Right kidney (tissue), 1 donor: ENCODE measurements around the gene PHF24.

ENCODE experiments used
- DNase-seq: peaks from one replicate; pipeline ENCODE4 v3.0.0-alpha.2; 2016

Gene PHF24

DNA sequence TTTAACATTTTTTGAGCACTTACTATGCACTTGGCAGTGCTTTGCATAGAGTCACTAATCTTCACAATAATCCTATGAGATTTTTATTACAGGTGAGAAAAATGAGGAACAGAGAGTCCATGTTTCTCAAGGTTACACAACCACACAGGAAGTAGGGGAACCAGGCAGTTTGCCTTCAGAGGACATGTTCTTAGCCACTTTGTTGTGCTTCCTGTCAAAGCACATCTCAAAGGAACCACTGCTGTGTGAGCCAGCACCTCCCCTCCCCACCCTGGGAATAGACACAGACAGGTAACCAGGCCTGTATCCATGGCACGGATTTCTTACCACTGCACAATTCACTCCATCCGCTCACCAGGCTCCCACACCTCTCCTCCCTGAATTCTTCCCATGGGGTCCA is 25.1 kb downstream of the PHF24 start:
- DNase-seq = no peak

- DNase-seq = no peak
These were observed 26.0 kb downstream of the PHF24 start for GRCh38 chr9:34984049-34984448.

DNA sequence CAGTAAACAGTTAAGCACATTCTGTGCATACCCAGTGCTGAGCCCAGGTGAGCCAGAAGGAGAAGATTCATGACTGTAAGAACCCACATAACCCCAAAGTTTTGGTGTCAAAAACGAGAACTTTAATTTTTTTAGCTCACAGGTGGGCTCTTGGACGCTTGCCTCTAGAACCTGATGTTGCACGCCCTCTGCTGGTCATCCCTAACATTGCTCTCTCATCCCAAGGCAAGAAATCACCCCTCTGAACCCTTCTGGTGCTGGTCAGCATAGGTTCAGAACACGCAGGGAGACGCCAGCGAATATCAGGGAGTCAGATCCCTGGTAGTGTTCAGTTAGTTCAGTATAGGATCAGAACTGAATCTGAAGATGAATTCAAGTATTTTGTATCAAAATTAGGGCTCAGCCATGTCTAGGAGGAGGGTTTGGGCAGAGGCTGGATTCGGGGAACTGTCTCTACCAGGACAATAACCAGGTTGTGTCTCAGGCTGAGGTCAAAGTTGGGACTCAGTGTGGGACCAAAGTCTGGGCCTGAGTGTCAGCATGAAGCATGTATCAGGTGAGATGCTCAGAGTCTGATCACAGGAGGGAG is 27.3 kb downstream of the PHF24 start:
- DNase-seq = no peak

DNA sequence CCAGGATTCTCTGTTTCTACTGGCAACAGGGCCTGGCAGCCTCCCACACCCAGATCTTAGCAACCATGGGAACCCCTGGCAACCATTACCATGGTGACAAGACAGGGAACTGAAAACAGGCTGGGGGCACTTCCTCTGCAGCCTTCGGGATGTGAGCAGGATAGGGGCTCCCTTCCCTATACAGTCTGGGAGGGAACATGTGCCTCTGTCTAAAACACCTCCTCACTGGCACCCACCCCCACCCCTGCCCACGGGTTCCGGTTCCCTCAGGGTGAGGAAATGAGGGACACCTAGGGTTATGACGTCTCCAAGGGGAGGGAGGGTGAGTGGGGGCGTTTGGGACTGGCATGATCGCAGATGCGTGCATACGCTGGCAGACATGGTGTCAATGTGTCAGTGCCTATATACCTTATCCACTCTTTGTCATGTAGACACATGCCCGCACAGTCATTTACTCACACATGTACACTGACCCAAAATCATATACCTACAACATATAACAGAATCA is 28.5 kb downstream of the PHF24 start:
- no peak for DNase-seq

DNA sequence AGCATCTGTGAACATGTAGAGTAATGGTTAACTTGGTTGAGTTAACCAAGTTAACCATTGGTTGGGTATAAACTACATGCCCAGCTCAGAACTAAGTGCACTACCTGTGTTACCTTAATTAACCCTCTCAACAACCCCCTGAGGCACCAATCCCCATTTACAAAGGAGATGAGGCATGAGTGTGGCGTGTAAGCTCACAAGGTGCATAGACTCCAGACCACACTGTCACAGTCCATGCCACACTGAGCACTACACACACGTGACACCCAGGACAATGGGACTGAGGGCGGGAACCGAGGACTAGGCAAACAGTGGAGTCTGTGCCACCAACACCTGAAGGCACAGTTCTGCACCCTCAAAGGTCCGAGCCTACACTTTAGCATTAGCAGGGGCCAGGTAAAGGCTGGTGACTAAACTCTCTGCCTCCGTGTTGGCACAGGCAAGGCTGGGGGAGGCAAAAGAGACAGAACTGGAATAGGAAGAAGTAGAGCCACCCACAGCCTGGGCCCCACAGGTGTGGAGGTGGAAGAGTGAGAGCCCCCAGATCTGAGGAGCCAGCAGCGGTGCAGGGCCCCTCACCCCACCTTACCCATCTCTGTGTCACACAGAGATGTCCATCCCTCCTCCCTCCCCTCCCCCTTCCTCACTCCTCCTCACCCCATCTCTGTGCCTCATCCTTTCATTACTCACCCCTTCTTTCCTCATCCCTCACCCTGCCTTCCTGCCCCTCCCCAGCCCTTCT is 29.2 kb downstream of the PHF24 start:
- no peak for DNase-seq

DNA sequence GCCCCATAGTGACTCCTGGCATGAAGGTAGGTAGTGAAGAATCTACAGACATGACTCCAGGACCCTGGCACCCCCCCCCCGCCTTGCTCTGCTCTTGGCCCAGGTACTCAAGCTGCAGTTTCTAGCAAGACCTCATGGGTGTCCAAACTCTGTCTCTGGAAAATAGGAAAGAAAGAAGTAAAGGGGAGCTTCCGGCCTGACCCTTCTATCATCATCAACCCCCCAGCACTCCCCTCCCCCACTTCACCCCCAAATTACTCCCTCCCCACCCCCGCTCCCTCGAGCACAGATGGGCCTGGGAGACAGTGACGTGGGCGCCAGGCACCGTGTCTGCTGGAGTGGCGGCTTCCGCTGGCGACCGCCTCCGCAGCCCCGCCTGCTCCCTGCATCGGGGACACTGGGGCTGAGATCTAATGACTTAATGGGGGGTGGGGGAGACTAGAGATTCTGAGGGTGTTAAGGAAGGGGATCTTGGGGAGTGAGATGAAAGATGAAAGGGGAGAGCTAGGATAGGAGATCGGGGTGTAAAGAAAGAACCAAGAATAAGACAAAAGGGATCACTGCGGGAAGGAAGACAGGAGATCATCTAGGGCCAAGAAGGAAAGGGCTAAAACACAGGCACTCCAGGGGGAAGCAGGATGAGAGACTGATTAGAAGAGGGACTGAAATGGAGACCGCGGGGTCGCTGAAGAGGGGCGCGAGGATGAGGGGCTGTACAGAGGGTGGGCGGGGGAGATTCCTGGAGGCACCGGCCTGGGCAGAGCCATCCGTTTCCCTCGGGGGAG is 30.3 kb downstream of the PHF24 start:
- DNase-seq = no peak

GRCh38 chr9:34989003-34989945 is 31.2 kb downstream of the PHF24 start, which contains the start of gene DNAJB5:
Gene DNAJB5 (plus strand): TSS chr9:34989745. CDS start chr9:34990631, 886 bp downstream.
- peak; percentile 96 for DNase-seq

GRCh38 chr9:34989946-34990635 is 32.0 kb downstream of the PHF24 start:
- peak; percentile 70 for DNase-seq

DNA sequence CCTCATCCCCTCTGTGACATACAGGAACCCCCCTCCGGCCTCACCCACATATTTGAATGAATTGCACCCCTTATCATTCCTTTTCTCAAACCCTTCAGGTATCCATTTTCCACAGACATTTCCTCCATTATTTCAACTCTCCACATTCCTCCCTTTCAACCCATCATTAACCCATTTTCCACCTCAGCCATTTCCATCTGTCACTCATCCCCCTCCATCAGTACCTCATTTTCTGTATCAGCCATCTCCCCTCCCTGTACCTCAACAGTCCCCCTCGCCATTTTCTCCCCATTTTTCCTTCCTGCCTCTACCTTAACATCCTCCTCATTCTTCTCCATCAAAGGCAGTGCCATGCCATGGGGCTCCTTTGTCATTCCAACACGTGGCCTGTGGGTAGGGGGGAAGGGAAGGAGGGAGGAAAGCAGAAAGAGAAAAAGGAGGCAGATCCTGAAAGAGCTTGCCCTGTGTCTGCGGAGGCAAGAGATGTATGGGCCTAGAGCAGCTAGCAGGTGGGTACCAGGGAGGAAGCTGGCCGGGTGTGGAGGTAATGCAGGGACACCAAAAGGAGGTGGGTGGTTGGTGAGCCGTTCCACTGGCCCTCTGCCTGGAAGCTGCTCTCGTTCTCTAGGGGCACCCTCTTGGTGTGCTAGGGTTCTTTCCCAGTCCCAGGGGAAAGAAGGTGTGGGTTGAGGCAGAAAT is 33.0 kb downstream of the PHF24 start:
- no peak for DNase-seq

DNA sequence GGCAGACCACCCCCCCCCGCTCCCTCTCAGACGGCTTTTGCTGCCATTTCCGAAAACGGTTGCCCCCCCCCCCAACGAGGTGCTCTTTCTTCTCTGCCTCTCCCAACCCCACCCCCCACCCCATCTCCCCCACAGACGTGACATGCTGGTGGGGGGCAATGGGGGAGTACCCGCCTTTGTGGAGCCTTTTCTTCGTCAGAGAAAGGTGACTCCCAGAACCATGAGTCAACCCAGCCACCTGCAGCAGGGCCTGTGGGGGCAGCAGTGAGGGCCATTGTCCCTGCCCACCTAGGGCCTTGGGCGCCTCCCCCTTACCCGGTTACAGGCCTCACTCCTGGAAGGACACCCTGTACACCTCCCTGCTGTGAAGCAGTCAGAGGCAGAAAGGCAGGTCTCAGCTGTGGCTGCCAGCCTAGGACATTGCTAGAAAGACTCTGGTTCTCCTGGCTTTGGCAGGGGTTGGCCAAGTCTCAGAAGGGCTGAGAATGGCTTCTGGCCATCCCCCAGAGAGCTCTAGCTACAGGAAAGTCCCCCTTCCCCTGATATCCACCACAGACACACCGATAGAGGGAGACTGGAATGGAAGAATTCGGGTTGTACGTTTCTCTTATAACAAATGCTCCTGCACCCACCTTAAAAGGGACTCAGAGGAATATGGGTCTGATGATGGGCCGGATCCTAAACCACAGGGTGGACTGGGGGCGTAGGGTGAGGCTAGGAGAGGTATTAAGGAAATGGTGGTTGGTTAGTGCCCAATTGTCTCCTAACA is 33.7 kb downstream of the PHF24 start:
- no peak for DNase-seq

GRCh38 chr9:34992376-34992951 is 34.4 kb downstream of the PHF24 start:
- no peak for DNase-seq

- DNase-seq = no peak
These were observed 35.6 kb downstream of the PHF24 start for GRCh38 chr9:34993502-34994259.

DNA sequence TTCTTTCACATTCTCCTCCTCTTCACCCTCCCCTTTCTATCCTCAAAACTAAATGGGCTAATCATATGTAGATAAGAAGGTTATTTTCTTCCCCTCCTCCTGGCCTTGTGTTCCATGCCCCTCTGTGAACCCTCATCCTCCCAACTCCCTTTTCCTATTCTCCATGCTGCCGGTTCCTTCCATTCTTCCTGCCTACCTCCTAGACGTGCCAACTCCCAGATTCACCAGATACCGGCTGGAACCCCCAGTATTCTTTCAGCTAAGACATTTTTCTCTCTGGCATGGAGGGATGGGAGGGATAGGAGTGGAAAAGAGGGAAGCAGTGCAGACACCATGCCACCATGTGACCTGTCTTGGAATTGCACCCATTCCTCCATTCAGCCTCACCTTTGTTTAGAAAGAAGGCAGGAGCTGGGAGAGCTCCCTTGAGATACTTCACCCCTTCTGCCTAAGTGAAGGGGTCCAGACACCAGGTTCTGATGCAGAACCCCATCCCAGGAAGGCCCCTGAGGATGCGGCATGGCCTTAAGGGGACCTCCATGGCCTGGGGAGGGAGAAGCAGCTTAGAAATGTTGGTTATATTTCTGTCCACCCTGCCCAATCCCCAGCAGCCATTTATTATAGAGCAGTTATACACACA is 36.3 kb downstream of the PHF24 start:
- DNase-seq = no peak

GRCh38 chr9:34994900-34995669 is 37.0 kb downstream of the PHF24 start:
- DNase-seq = no peak

- DNase-seq = no peak
These were observed 37.6 kb downstream of the PHF24 start for GRCh38 chr9:34995670-34996060.

- no peak for DNase-seq
These were observed 38.3 kb downstream of the PHF24 start for GRCh38 chr9:34996181-34996904.

GRCh38 chr9:34996905-34997279 is 38.8 kb downstream of the PHF24 start:
- peak; percentile 15 for DNase-seq
